ENCODE results near the gene SNRNP40. TPM values are rescaled to one million over a fixed set of nuclear protein-coding genes. Genes with fewer than 3 reads are reported as not detected.
A peak's percentile ranks its signal among the peaks of the same experiment; 100 is the strongest.

SNRNP40 gene
- total and polyA plus RNA-seq, 2 donors (not counting 3 experiments of a cell fraction or from before 2014, with no cell fraction given): 66.3 to 78.1 TPM

GRCh38 chr1:31238986-31239613, 57.5 kb downstream of the SNRNP40 start:
- Histone ChIP-seq H3K9me1 (replicated peaks; ENCODE audit: control insufficient read depth, extremely low read depth, insufficient read depth, low read length) (no peaks in the 10 kb centered on the region), H3K79me2 (ENCODE audit: control insufficient read depth, insufficient read depth, low read length) (no peaks in the 10 kb centered on the region), H3K27me3 (ENCODE audit: control insufficient read depth in 2 of 2, insufficient read depth in 2 of 2, low read length in 2 of 2) (peaks cover 40 to 44% of the 10 kb centered on the region in 2 experiments), H4K20me1 (replicated peaks; ENCODE audit: control insufficient read depth, extremely low read depth, insufficient read depth, low read length) (no peaks in the 10 kb centered on the region), H3K4me3 (replicated peaks in 1 of 3; ENCODE audit: insufficient read depth in 1 of 3, low read depth in 1 of 3, low read length in 3 of 3) (peak overlapping the region in 1 of 3 experiments; percentile 33), H3K36me3 (ENCODE audit: control insufficient read depth in 2 of 2, extremely low read depth in 1 of 2, insufficient read depth in 2 of 2, low read length in 2 of 2) (no peaks in the 10 kb centered on the region), H3K9ac (replicated peaks; ENCODE audit: extremely low read depth, insufficient read depth, low read length) (no peak overlapping the region), H3K9me3 (replicated peaks; ENCODE audit: control insufficient read depth, insufficient read depth, low read length) (no peaks in the 10 kb centered on the region), H3K27ac (ENCODE audit: insufficient read depth, low read depth, low read length) (no peak overlapping the region), H3K4me2 (ENCODE audit: insufficient read depth, low read length) (peak overlapping the region; percentile 25), H2AFZ (ENCODE audit: low read depth, low read length) (peak overlapping the region; percentile 39), H3K4me1 (ENCODE audit: control insufficient read depth, extremely low read depth, insufficient read depth, low read length) (peaks cover 9% of the 10 kb centered on the region)
- DNase-seq (ENCODE audit: low read depth, low spot score): peak; percentile 21
- no TSS peak for BruUV-seq (replicated peaks)
- TF ChIP-seq EZH2 (IDR thresholded peaks at IDR 0.05; ENCODE audit: borderline replicate concordance, low read depth, low read length, severe bottlenecking) (peak; percentile 77), JUN (IDR thresholded peaks at IDR 0.05; ENCODE audit: borderline replicate concordance, insufficient read depth, insufficient read length, low read depth) (no peak), MAX (IDR thresholded peaks at IDR 0.05; ENCODE audit: insufficient read depth, insufficient read length) (no peak), POLR2AphosphoS5 (IDR thresholded peaks at IDR 0.05; ENCODE audit: insufficient read depth, low read depth, low read length) (no peak)
- intact Hi-C loops (cut with micrococcal nuclease) (no loop called here), dilution Hi-C loops (cut with MboI; ENCODE audit: extremely low pct_ligation_motif_present, low sequenced_read_pairs) (no loop called here)
- FAIRE-seq: no peak
- POLR2A ChIA-PET: no interaction called here
- CTCF ChIA-PET: no interaction called here

- dilution Hi-C loops (cut with MboI; ENCODE audit: extremely low pct_ligation_motif_present, low sequenced_read_pairs) (no loop called here), intact Hi-C loops (cut with micrococcal nuclease) (no loop called here)
- no peak for TF ChIP-seq EZH2 (IDR thresholded peaks at IDR 0.05; ENCODE audit: borderline replicate concordance, low read depth, low read length, severe bottlenecking)
- TF ChIP-seq POLR2AphosphoS5 (IDR thresholded peaks at IDR 0.05; ENCODE audit: insufficient read depth, low read depth, low read length): no peak
- TF ChIP-seq POLR2A (IDR thresholded peaks at IDR 0.05; ENCODE audit: low read depth, low read length): no peak
- TF ChIP-seq GATA2 (IDR thresholded peaks at IDR 0.05; ENCODE audit: insufficient read depth, insufficient read length, low read depth, low read length): no peak
- TF ChIP-seq MYC (IDR thresholded peaks at IDR 0.05; ENCODE audit: low read depth, low read length): no peak
- TF ChIP-seq MAX (IDR thresholded peaks at IDR 0.05; ENCODE audit: insufficient read depth, insufficient read length): no peak
- no peak for TF ChIP-seq CTCF (IDR thresholded peaks at IDR 0.05; ENCODE audit: extremely low read depth in 1 of 2, insufficient read depth in 1 of 2, low read depth in 1 of 2, low read length in 2 of 2)
- TF ChIP-seq FOS (IDR thresholded peaks at IDR 0.05; ENCODE audit: borderline replicate concordance, insufficient read depth, low read length): no peak
- no peak for TF ChIP-seq JUN (IDR thresholded peaks at IDR 0.05; ENCODE audit: borderline replicate concordance, insufficient read depth, insufficient read length, low read depth)
- Histone ChIP-seq H3K9me3 (replicated peaks; ENCODE audit: control insufficient read depth, insufficient read depth, low read length) (no peaks in the 10 kb centered on the region), H3K79me2 (ENCODE audit: control insufficient read depth, insufficient read depth, low read length) (no peaks in the 10 kb centered on the region), H3K9ac (replicated peaks; ENCODE audit: extremely low read depth, insufficient read depth, low read length) (no peak overlapping the region), H3K27me3 (ENCODE audit: control insufficient read depth in 2 of 2, insufficient read depth in 2 of 2, low read length in 2 of 2) (peaks cover 40 to 44% of the 10 kb centered on the region in 2 experiments), H4K20me1 (replicated peaks; ENCODE audit: control insufficient read depth, extremely low read depth, insufficient read depth, low read length) (no peaks in the 10 kb centered on the region), H3K36me3 (ENCODE audit: control insufficient read depth in 2 of 2, extremely low read depth in 1 of 2, insufficient read depth in 2 of 2, low read length in 2 of 2) (no peaks in the 10 kb centered on the region), H3K4me1 (ENCODE audit: control insufficient read depth, extremely low read depth, insufficient read depth, low read length) (peaks cover 9% of the 10 kb centered on the region), H3K27ac (ENCODE audit: insufficient read depth, low read depth, low read length) (no peak overlapping the region), H2AFZ (ENCODE audit: low read depth, low read length) (no peak overlapping the region), H3K4me2 (ENCODE audit: insufficient read depth, low read length) (no peak overlapping the region), H3K9me1 (replicated peaks; ENCODE audit: control insufficient read depth, extremely low read depth, insufficient read depth, low read length) (no peaks in the 10 kb centered on the region), H3K4me3 (replicated peaks in 1 of 3; ENCODE audit: insufficient read depth in 1 of 3, low read depth in 1 of 3, low read length in 3 of 3) (no peak overlapping the region)
- CTCF ChIA-PET: no interaction called here
- no peak for FAIRE-seq
- no TSS peak for BruUV-seq (replicated peaks)
- POLR2A ChIA-PET: no interaction called here
- DNase-seq (ENCODE audit: low read depth, low spot score): no peak
Measured at GRCh38 chr1:31238612-31238985, 58.0 kb downstream of the SNRNP40 start.
